Rectal smooth muscle tissue (tissue), 1 donor: ENCODE data around the gene PTPRB.

ENCODE experiments used
- H3K27ac ChIP-seq: one replicate; pipeline ENCODE4 v1.7.0; 2013; ENCODE audit warnings: low read depth, low read length, inconsistent platforms
- H3K27me3 ChIP-seq: one replicate; pipeline ENCODE4 v1.7.0; 2013; ENCODE audit warnings: low read length; ENCODE audit not compliant: control insufficient read depth, insufficient read depth
- H3K36me3 ChIP-seq: one replicate; pipeline ENCODE4 v1.7.0; 2013; ENCODE audit warnings: low read length; ENCODE audit not compliant: control insufficient read depth, insufficient read depth
- H3K4me1 ChIP-seq: one replicate; pipeline ENCODE4 v1.7.0; 2013; ENCODE audit warnings: low read length; ENCODE audit not compliant: control insufficient read depth, insufficient read depth
- H3K4me3 ChIP-seq: one replicate; pipeline ENCODE4 v1.7.0; 2013; ENCODE audit warnings: low read length
- H3K9ac ChIP-seq: one replicate; pipeline ENCODE4 v1.7.0; 2013; ENCODE audit warnings: low read length

Gene PTPRB

GRCh38 chr12:70639535-70639934, 2.3 kb upstream of the PTPRB start:
- H3K27ac ChIP-seq, result no peak overlapping the region
- no peaks in the 10 kb centered on the region for H3K4me1 ChIP-seq
- H3K27me3 ChIP-seq, result no peaks in the 10 kb centered on the region
- H3K4me3 ChIP-seq, result no peak overlapping the region
- H3K9ac ChIP-seq, result no peak overlapping the region
- H3K36me3 ChIP-seq, result no peaks in the 10 kb centered on the region

GRCh38 chr12:70638639-70639360, 1.6 kb upstream of the PTPRB start:
- no peaks in the 10 kb centered on the region for H3K27me3 ChIP-seq
- no peak overlapping the region for H3K4me3 ChIP-seq
- H3K36me3 ChIP-seq, result no peaks in the 10 kb centered on the region
- no peak overlapping the region for H3K9ac ChIP-seq
- H3K27ac ChIP-seq, result no peak overlapping the region
- no peaks in the 10 kb centered on the region for H3K4me1 ChIP-seq

GRCh38 chr12:70635755-70636154, 1.5 kb downstream of the PTPRB start:
- Histone ChIP-seq H3K36me3 (no peaks in the 10 kb centered on the region), H3K27me3 (no peaks in the 10 kb centered on the region), H3K4me3 (no peak overlapping the region), H3K9ac (no peak overlapping the region), H3K4me1 (no peaks in the 10 kb centered on the region), H3K27ac (no peak overlapping the region)

- no peak overlapping the region for H3K27ac ChIP-seq
- H3K9ac ChIP-seq, result no peak overlapping the region
- H3K4me1 ChIP-seq, result no peaks in the 10 kb centered on the region
- H3K4me3 ChIP-seq, result no peak overlapping the region
- no peaks in the 10 kb centered on the region for H3K36me3 ChIP-seq
- H3K27me3 ChIP-seq, result no peaks in the 10 kb centered on the region
Measured at GRCh38 chr12:70628701-70629480, 8.3 kb downstream of the PTPRB start.

GRCh38 chr12:70627677-70628076, 9.6 kb downstream of the PTPRB start:
- H3K27me3 ChIP-seq, result no peaks in the 10 kb centered on the region
- H3K4me1 ChIP-seq, result no peaks in the 10 kb centered on the region
- no peaks in the 10 kb centered on the region for H3K36me3 ChIP-seq
- no peak overlapping the region for H3K9ac ChIP-seq
- no peak overlapping the region for H3K4me3 ChIP-seq
- no peak overlapping the region for H3K27ac ChIP-seq

GRCh38 chr12:70626180-70626579, 11.0 kb downstream of the PTPRB start:
- H3K4me1 ChIP-seq, result no peaks in the 10 kb centered on the region
- no peaks in the 10 kb centered on the region for H3K27me3 ChIP-seq
- no peaks in the 10 kb centered on the region for H3K36me3 ChIP-seq
- H3K9ac ChIP-seq, result no peak overlapping the region
- H3K4me3 ChIP-seq, result no peak overlapping the region
- H3K27ac ChIP-seq, result no peak overlapping the region

GRCh38 chr12:70619471-70620152, 17.6 kb downstream of the PTPRB start:
- Histone ChIP-seq H3K4me3 (no peak overlapping the region), H3K36me3 (no peaks in the 10 kb centered on the region), H3K4me1 (no peaks in the 10 kb centered on the region), H3K27ac (no peak overlapping the region), H3K27me3 (no peaks in the 10 kb centered on the region), H3K9ac (no peak overlapping the region)

GRCh38 chr12:70618371-70618770, 18.9 kb downstream of the PTPRB start:
- H3K27ac ChIP-seq, result no peak overlapping the region
- no peak overlapping the region for H3K9ac ChIP-seq
- no peaks in the 10 kb centered on the region for H3K36me3 ChIP-seq
- no peaks in the 10 kb centered on the region for H3K4me1 ChIP-seq
- H3K27me3 ChIP-seq, result no peaks in the 10 kb centered on the region
- H3K4me3 ChIP-seq, result no peak overlapping the region

GRCh38 chr12:70617450-70617849, 19.8 kb downstream of the PTPRB start:
- Histone ChIP-seq H3K4me3 (no peak overlapping the region), H3K27ac (no peak overlapping the region), H3K4me1 (no peaks in the 10 kb centered on the region), H3K36me3 (no peaks in the 10 kb centered on the region), H3K27me3 (no peaks in the 10 kb centered on the region), H3K9ac (no peak overlapping the region)

- no peak overlapping the region for H3K4me3 ChIP-seq
- H3K27ac ChIP-seq, result no peak overlapping the region
- H3K36me3 ChIP-seq, result no peaks in the 10 kb centered on the region
- H3K4me1 ChIP-seq, result no peaks in the 10 kb centered on the region
- no peak overlapping the region for H3K9ac ChIP-seq
- H3K27me3 ChIP-seq, result no peaks in the 10 kb centered on the region
Measured at GRCh38 chr12:70615174-70615866, 21.9 kb downstream of the PTPRB start.

- Histone ChIP-seq H3K27me3 (peaks cover 7% of the 10 kb centered on the region), H3K36me3 (no peaks in the 10 kb centered on the region), H3K27ac (no peak overlapping the region), H3K4me1 (no peaks in the 10 kb centered on the region), H3K4me3 (peak overlapping the region; percentile 67), H3K9ac (no peak overlapping the region)
Measured at GRCh38 chr12:70609739-70610491, 27.3 kb downstream of the PTPRB start.
